HPDE6-E6E7 (cell line): ENCODE measurements around the gene TINAGL1.

Source experiments
- DNase-seq: peaks from one replicate; pipeline ENCODE4 v3.0.0; 2011; ENCODE audit warnings: missing footprints; ENCODE audit errors: extremely low spot score

The TINAGL1 gene

DNA sequence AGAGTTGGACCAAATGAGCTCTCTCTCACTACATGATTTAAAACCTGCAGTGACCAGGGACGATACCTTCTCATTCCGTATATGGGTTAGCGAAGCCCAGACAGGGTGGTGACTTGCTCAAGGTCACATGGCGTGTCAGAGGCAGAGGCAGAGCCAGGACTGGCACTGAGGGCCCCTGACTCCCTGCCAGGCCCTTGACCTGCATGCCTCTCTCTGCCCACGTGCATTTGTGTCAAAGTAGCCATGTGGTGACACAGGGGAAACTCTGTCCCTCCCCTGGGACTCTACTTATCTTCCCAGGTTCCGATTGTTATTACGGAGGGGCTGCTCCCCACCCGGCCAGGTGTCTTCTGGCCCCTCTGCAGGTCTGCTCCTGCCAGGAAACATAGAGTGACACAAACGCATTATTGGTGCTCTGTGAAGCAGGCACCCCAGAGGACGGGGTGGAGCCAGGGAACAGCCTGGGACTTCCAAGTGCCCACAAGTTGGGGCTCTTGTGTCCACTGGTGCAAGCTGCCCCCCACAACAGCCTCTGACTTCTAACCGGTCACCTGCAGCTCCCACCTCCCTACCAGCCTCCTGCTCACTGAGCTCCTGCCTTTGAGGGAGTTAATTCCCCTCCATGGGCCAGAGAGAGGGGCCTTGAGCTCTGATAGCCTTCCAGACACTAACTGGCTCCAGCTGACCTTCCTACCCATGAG is 7.3 kb upstream of the TINAGL1 start:
- DNase-seq = no peak

DNA sequence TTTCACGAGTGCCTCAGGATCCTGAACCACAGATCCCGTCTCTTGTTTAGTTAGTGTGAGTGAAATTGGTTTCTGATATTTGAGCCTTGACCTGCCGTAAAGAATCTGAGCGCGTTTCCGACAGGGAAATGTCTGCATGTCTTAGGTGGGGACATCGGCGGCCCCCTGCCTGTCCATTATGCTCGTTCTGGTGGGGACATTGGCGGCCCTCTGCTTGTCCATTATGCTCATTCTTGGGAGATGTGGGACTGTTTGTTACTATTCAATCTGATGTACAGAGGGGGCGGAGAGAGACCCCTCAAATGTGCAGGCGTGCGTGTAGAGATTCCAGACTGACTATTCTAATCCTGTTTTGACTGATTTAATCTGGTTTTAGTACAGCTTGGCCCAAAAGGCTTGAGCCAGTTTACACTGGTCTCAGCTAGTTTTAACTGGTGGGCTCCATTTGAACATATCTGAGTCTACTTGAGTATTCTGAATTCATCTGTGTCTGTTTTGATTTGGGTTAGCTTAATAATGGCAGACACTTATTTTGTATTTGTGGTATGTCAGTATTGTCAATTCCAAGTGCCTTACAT is 6.6 kb upstream of the TINAGL1 start:
- DNase-seq = no peak

DNA sequence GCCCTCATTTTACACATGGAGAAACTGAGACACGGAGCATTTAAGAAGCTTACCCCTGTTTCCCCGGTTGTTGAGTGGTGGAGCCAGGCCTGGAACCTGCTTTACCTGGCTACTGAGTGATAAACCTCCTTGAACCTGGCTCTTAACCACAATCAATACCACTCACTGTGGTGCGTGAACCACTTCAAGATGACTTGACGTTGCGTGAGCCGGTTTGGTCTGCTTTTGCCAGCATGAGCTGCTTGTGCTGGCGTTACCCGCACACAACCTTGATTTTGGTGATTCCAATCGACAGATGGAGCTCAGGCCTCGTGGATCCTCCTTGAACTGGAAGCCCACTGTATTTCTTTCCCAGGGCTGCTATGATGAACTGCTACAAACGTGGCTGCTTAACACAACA is 6.1 kb upstream of the TINAGL1 start:
- no peak for DNase-seq

GRCh38 chr1:31570906-31571305 is 5.4 kb upstream of the TINAGL1 start:
- DNase-seq = no peak

DNA sequence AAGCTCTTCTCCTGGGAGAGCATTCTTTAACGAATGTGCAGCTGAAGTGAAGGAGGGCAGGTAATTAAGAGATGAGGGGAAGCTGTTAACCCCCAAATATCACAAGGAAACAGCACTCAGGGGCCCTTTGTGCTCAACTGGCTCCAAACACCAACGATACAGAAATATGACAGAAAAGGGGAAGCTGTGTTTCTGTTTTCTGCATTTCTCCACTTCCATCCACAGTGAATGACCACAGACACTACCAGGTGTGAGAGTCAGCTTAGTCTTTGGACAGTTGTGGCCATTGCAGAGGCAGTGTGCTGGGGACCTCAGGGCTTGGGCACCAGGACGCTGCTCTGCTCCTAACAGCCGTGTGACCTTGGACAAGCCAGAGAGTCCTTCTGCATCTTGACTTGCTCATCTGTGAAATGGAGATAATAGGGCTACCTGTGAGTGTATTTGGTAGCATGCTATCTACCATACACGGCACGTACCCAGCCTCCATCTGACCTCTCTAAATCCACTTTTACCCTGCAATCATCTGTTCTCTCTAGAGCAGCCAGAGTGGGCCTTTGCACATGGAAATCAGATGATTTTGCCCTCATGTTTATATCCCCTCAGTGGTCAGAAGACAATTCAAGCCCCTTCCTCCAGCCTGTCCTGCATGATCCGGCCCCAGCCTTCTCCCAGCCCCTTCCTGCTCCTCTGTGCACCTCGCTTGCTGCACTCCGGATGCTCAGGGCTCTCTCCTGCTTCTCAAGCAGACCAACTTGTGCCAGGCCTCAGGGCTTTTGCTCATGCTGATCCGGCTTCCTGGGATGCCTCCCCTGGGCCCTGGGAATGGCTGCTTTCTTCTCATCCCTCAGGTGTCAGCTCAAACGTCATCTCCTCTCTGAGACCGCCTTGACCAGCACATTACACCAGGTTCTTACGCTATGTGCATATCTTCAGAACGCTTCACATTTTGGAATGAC is 4.7 kb upstream of the TINAGL1 start:
- no peak for DNase-seq

GRCh38 chr1:31572323-31573104 is 3.8 kb upstream of the TINAGL1 start:
- no peak for DNase-seq

- DNase-seq = no peak
These were observed 3.1 kb upstream of the TINAGL1 start for GRCh38 chr1:31573261-31573660.

DNA sequence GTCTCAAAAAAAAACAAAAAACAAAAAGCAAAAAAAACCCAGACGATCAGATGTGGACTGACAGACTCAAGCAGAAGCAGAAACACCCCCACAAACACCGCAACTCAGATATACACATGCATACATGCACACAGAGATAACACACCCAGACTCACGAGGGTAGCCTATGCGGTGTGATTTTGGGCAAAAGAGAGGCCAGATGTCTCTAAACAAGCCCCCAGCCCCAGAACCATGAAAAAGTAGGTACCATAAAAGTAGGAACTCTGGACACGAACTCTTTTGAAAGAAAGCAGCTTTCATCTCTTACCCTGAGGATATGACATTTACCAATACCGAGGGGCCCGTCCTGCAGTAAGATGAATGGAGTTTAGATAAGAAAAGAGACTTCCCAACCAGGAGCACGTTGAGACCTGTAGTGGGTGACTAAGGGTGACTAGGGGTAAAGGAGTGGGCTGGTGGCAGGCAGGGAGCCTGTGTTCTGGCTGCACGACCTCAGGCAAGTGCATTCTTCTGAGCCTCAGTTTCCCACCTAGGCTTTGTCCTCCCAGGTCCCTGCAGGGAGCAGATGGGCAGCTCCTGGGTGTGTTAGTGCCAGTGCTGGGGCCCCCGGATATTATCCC is 1.5 kb upstream of the TINAGL1 start:
- peak; percentile 93 for DNase-seq

GRCh38 chr1:31575369-31576140 is 760 bp upstream of the TINAGL1 start:
- peak; percentile 73 for DNase-seq

DNA sequence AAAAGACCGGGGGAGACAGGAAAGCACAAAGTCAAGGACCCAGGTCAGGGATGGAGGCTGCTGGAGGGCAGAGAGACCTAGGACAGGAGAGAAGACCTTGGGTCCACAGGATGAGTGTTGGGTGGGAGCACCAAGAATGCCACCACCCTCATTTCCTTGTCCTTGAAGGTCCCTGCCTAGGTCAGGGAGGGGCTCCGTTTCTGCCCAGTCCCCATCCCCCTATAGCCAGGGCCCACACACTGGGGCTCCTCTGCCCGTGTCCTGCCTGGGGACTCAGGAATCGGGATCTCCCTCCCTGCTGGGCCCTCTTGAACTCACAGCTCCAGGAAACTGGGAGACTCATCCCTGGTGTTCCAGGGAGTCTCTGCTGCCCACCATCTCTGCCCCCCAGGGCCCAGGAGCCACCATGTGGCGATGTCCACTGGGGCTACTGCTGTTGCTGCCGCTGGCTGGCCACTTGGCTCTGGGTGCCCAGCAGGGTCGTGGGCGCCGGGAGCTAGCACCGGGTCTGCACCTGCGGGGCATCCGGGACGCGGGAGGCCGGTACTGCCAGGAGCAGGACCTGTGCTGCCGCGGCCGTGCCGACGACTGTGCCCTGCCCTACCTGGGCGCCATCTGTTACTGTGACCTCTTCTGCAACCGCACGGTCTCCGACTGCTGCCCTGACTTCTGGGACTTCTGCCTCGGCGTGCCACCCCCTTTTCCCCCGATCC is 584 bp downstream of the TINAGL1 start:
- no peak for DNase-seq

GRCh38 chr1:31577515-31578192 is 1.3 kb downstream of the TINAGL1 start:
- DNase-seq = no peak

DNA sequence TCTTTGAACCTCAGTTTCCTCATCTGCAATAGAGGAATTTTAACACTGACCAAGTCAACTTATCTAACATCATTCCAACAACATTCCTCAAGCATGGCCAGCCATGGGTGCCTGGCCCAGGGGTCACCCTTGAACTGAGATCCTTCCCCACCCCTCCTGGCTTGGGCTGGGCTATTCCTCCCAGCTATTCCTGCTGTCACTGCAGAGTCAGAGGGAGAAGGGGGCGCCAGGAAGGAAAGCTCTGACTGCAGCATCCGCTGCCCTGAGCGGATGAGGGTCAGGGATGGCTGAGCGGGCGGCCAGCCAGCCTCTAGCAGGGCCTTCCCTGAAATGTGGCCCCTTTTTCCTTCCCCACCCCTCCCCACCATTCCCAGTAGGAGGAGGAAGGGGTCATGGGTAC is 3.1 kb downstream of the TINAGL1 start:
- DNase-seq = no peak

GRCh38 chr1:31580513-31580870 is 4.2 kb downstream of the TINAGL1 start:
- DNase-seq = no peak

DNA sequence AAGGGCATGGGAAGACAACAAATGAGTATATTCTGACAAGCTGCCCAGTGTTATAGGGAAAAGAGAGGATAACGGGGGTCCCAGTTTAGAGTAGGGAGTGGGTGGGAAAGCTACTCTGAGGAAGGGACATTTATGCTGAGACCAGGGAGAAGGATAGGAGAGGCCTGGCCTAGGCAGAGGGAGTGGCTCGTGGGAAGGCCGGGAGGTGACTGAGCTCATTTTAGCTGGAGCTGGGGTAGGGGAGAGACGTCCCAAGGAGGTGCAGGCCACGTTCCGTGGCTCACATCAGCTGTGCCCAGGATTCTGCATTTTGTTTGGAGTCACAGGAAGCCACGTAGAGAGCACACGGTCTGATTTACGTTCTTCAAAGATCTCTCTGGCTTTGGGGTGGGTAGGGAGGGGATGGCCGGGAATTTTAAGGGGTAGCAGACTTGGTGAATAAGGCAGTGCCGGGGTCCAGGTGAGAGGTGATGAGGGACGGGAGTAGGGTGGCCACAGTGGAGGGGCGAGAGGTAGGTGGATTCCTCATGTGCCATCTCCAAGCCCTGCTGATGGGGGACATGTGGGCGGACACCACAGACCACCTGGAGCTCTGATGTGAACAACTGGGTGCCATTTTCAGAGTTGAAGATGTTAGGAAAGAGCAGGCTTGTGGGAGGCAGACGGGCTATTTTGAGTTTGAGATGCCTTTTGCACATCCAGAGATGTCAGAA is 4.7 kb downstream of the TINAGL1 start:
- DNase-seq = no peak

GRCh38 chr1:31581821-31582810 is 5.8 kb downstream of the TINAGL1 start:
- no peak for DNase-seq

DNA sequence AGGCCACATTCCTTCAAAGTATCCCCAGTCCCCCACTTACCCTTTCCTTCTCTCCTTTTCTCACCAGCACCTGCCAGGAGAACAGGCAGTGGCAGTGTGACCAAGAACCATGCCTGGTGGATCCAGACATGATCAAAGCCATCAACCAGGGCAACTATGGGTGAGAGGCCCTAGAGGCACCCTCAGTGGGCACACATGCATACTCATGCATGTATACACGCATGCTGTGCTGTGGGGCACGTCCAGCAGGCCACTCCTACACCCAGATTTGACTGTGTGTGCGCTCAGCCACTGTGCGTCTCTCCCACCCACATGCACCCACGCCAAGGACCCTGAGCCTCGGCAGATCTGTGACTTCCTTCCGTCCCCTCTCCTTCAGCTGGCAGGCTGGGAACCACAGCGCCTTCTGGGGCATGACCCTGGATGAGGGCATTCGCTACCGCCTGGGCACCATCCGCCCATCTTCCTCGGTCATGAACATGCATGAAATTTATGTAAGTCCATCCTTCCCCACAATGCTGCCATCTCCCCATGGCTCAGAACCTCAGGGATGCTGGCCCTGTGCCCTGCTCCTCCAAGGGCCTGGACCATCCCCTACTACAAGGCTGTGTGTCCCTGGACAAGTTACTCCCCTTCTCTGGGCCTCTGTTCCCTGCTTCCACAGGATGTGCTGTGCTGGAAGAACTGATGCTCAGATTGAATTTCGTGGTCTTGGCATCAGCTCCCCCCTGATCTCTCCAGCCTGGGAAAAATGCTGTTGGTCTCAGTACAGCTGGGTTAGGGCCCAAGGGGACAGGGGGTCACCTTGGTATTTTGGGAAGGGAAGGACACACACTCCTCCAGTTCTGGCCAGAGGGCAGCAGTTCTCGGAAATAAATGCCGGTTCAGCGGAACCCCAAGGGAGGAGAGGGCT is 7.0 kb downstream of the TINAGL1 start:
- no peak for DNase-seq
